Brain pericyte (primary cell): ENCODE measurements around the gene SYNDIG1L.

Experiments
- DNase-seq: peaks from one replicate; pipeline ENCODE4 v3.0.0-alpha.2; 2012; ENCODE audit warnings: low read depth, low spot score

SYNDIG1L gene

GRCh38 chr14:74360163-74360562, 65.8 kb downstream of the SYNDIG1L start:
- no peak for DNase-seq

- no peak for DNase-seq
Observed at GRCh38 chr14:74358176-74358829, 67.7 kb downstream of the SYNDIG1L start.

GRCh38 chr14:74357585-74357984, 68.4 kb downstream of the SYNDIG1L start:
- DNase-seq = no peak

GRCh38 chr14:74356892-74357575, 69.0 kb downstream of the SYNDIG1L start:
- DNase-seq = no peak
